SKM-1 (cell line): ENCODE results near the gene PRDM15.

Experiments
- DNase-seq: peaks from one replicate; lab custom pipeline; 2025; ENCODE audit not compliant: unreplicated experiment; lab: John Stamatoyannopoulos, UW

PRDM15 gene

DNA sequence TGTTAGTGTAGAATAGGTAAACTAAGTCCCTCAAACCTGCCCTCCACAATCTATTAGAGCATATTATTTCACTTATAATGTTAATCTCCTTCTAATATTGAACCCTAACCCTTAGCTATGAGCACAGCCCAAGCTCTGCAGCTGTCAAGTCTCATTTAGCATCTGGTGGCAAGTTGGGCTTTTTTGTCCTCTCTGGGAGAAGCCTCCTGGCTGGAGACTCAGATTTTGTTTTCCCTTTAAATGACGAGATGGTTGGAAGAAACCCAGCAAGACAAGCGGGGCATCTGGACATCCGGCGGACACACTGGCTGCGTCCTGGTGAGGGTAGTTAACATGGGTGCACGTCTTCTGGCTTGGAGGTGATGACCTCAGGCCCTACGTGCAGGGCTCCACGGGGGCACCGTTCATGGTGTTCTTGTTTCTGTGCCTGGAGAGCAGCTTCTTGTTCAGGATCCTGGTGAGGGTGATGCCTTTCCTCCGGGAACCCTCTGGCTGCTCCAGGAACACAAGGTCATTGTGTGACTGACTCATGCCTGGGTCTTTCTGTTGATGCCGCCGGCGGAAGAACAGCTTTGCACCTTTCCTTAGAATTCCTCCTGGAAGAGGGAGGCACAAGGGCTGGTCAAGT lies 9.7 kb upstream of the PRDM15 start:
- no peak for DNase-seq

DNA sequence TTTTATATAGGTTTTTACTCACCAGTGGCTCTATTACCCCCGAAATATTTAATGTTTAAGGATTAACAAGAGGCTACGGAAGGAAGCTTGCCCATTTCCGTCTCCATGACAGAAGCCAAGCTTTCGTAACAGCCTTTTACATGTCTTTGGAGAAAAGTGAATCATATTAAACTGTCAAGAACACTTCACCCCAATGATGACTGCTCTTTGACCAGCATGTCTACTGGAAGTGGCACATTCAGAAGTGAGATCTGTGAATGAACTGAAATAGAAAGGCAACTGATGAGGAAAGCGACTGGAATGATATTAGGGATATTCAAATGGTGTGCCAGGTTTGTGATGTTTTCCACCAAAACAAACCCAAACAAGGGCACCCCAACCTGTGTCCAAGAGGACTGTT lies 8.5 kb upstream of the PRDM15 start:
- no peak for DNase-seq

DNA sequence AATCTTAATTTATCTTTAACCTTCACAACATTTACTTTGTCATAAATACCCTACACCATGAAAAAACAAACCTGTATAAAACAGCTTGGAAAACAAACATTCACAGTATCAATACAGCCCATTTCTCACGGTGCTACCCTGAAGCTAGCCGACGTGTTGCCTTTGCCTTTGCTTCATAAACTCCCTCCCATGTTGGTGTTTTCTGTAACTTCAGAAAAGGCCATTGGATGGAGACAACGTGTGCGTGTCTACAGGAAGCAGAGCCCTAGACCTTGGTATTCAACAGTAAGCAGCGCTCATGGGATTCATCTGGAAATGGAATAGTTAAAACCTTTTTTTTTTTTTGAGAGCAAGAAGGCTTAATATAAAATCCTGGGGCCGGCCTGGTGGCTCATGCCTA lies 7.2 kb upstream of the PRDM15 start:
- DNase-seq, result no peak

DNA sequence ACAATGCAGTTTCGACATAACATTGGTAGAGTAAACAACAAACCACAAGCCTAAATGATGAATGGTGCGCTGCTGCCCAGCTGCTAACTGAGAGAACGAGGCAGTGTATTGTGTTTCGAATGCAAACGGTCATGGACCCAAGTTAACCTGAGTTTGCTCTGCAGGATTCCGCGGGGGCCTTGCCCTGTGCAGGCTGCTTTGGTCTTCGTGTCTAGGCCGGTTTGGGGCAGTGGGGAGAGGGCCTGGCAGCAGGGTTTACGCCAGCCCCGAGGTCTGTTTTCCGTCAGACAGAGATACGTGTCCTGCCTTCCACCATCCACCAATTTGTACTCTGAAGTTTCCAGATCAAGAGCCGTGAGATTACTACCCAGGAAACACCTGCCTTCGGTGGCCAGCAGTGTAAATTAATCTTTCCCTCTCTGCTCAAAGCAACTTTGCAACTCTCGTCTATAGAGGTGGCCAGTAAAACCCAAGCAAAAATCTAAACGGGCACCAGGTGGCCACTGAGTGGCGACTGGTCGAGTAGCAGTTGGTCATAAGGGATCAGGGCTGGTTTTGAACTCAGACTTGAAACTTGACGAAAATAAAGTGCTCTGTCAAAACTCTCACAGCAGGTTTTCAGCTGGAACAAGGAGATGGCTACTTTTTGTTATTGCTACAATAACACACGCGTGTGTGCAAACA lies 6.3 kb upstream of the PRDM15 start:
- no peak for DNase-seq

DNA sequence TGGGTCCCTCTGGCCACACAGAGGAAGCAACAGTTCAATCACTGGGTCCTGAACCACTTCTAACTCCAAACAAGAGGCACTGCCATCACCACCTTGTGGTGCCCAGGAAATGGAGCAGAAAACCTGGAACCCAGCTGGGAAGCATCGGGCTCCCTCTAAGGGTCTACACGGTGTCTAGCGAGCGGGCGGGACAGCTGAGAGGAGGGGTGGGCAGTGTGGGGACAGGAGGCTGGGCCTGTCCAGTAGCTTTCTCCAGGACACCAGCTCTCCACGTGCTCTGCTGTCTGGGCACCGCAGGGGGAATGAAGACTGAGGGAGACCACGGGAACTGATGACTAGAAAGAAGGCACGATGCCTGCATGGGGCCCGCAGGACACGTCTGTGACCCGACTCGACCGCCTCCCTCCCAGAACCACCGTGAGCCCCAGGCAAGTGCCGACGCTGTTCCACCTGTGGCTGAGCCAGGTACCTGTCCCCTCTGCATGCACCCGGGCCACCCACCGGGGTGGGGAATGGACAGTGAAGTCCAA lies 5.4 kb upstream of the PRDM15 start:
- no peak for DNase-seq

DNA sequence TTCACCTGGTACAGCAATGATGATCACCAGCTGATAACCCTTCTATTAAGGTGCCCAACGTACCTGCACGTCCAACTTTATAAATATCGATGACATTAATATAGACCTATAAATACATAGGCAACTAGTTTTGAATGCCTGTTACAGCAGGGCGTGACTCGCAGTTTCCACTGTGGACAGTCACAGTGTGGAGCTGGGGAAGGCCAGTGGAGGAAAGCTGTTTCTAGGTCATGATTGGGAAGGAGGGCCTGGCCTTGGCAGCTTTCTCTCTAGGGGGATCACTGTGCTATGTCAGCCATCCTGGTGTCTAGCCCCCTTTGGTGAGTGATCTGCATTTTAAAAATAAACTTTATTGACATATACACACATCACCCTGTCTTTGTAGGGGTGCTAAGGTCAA lies 4.4 kb upstream of the PRDM15 start:
- no peak for DNase-seq

DNA sequence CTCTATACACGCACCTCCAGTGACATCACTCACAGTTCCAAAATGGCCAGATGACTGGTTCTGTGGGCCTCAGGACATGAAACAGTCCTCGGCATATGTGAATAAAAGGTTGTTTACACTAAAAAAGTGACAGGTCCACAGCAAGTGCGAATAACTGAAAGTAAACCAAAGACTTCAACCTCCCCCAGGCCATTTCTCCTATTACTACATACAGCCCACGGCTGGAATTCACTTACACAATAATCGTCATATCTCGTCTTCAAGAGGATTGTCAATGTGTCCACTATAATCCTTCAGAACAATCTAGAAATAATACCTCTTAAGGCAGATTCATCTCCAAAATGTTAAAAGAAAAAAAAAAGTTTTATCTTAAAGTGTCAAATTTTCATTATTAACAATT lies 1.9 kb upstream of the PRDM15 start:
- no peak for DNase-seq

DNA sequence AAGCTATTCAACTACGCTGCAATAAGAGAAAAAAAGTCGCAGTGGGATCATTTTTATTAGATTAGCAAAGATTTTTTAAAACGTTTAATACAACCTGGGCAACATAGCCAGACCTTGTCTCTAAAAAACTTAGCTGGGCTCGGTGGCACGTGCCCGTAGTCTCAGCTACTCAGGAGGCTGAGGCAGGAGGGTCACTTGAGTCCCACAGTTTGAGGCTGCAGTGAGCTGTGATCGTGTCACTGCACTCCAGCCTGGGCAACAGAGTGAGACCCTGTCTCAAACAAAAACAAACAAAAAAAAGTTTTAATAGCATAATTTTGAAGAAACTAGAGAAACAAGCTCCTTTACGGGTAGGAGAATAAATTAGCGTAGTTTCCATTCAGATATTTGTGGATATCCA lies 1.0 kb upstream of the PRDM15 start:
- no peak for DNase-seq

DNA sequence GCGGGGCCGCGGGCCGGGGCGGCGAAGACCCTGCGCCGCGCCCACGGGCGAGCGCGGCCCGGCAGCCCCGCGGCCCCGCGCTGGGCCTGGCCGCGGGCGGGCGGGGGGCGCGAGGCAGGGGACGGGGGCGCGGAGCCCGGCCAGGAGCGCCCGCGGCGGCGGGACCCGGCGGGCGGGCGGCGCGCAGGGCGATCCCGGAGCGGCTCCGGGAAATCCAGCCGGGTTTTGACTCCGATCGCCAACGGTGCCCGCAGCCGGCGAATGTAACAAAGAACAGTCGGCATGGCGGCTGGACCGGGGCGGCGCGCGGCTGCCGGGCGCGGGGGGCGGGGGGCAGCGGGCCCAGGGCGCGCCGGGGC lies 334 bp downstream of the PRDM15 start:
- DNase-seq, result peak; percentile 36

DNA sequence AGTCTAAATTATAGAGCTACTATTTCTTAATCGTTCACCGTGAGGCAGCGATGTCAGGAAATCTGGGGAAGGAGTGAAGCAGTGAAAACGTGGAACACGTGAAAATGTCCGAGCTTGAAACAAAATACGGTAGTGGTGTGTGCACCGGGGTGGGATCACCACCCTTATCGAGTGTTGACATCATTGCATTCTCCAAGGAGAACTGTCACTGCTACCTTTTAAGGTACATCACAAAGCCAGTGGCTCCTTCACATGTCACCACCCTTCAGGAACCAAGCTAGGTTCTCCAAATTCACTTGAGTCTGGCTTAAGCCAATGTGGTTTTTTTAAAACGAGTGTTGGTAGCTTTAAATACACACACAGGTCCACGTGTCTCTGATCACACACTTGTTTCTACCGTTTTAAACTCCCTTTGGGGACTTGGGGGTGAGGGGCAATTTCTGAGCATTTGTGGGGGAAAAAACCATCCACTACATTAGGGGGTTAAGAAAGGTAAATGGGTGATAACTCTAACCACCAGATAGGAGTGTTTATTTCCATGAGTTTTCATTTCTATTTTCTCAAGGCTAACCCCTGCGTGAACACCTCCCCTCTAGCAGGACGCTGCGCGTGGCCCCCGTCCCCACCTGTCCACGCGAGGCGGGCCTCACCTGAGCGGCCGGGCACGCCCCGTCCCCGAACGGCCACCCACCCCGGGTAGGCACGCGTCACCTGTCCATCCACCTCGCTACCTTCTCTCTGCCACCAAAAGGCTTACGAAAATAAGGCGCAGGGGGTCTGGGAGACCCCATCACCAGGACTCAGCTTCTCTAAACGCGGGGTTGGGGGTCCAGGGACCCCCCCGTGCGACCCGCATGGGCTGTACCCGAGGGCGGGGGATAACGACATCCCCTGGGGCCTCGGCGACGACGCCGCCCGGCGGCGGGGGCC lies 978 bp downstream of the PRDM15 start:
- DNase-seq, result no peak

DNA sequence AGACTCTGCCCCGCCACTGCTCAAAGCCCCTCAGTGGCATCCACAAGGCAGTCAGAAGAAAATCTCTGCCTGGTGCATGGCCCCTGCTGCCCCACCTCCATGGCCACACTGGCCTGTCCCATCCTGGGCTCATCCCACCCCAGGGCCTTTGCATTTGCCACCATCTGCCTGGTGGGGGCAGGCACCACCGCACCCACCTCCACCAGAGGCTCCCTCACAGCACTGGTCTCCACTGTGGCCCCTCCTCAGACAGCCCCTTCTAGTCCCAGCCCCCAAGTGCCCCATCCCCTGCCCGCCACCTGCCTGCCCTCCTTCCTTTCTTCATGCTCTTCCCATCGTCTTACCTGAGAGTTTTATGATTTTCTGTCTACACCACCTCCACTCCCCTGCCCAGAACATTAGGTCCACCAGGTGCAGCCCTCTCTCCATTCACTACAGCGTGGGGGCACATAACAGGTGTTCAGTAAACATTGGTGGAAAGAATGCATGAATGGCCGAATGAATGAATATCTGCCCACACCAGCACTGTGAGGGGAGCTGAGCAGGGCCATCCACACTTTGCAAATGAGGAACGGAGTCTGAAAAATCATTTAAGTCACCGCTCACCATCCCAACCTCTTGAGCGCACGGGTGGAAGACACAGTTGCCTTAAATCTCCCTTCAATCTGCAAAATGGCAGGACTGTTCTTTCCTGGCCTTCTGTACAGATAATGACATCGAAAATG lies 2.1 kb downstream of the PRDM15 start:
- no peak for DNase-seq

DNA sequence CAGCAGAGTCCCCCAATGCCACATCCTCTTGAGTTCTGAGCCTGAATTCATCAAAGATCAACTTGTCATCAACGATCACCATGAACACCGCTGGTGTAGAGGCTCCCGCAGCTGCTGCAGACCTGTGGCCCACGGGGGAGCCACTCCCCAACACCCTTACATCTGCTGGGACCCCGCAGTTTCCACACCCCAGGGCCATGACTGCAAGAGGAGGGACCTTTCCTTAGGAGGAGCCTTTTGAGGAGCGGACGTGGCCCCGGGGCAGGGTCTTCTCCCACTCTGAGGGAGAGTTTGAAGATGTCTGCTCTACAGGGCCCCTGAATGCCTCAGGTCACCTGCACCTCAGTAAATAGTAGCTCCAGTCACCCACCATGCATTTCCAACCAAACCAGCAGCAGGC lies 2.7 kb downstream of the PRDM15 start:
- no peak for DNase-seq

DNA sequence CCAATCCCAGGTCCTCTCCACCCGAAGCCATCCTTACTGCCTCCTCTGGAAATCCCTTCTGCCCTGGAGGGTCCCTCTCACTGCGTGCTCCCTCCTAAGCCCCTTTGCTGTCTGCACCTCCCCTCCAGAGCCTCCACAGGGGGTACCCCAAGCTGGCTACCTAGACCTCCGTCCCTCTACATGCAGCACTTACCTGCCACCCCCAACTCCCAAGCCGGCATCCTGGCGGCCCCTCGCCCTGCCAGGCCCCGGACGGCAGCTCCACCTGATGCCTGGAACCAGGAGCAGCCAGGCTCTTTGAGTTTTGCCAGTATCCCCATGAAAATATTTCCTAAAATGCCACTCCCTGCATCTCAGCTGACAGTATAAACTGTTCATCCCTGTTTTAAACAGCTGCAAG lies 4.1 kb downstream of the PRDM15 start:
- DNase-seq, result no peak

DNA sequence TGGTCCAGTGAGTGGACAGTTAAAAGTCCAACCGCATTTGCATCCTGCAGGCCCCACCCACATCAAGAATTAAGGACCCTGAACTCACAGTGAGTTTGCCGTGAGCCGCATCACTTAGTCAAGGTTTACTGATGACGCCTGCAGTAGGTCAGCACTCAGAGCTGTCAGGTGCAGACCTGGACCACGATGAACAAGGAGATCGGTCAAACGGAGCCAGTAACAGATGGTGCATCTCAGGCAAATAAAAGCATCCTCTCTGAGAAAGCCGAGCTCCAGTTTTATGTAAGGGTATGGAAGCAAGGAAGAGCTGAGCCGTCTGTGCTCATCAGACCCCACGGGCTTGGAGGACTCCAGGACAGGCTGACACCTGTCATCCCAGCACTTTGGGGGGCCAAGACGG lies 4.5 kb downstream of the PRDM15 start:
- DNase-seq, result no peak

DNA sequence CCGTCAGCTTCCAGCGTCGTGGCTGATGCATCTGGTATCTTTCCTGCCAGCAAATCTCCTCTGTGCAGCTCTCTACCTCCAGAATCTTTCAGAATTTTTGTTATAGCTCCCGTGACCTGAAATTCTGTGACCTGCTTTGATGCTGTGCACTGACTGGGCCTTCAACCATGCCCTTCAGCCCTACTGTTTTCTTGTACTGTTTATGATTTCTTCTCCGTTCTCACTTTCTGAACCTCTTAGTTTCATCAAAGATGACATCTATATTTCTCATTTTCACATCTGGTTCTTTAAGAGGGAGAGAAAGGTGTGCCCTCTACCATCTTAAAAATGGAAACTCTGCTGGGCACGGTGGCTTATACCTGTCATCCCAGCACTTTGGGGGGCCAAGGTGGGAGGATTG lies 5.7 kb downstream of the PRDM15 start:
- DNase-seq, result no peak

DNA sequence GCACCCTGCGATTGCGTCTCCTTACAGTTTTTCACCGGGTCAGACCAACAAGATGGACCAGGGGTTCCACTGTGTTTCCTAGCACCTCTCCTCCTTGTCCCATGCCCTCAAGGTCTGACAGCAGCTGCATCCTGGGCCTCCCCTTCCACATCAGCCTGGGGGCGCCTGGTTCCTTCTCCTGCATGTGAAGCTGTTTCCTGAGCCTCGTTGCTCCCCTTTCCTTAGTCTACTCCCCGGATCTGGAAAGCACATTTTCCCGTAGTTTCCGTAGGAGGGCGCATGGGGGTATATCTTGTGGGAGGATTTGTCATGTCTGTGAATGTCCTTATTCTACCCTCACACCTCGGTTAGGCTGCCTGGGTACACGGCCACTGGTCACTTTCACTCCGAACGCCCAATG lies 6.1 kb downstream of the PRDM15 start:
- DNase-seq, result no peak

DNA sequence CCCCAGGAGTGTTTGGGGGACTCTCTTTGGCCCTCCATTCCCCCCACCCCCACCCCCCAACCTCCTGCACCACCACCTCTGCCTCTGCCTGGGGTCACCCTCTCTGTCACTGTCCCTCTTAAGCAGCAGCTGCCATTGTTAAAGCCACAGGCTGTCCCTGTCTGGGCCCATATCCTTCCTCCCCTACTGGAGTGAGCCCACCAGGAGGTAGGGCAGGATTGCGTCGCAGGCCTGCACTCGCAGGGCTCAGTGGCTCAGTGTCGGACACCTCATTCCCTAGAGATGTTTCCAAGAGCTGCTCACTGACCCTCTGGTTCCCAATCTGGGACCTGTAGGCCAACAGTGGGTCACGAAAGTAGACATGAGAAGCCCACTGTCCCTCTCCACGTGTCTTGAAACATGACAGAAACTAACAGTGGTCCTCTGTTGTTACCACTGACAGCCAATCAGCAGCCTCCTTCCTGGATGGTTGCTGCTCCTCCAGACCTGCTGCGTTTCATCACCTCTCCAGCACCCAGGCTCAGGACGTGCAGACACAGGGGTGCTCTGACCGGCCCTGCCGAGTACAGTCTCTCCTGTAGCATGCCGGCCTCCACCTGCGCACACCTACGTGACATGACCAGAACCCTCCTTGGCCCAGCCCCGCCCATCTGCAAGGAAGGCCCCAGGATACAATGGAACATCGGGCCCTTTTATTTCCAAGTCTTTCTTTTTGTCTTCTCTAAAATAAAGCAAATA lies 7.7 kb downstream of the PRDM15 start:
- DNase-seq, result no peak

DNA sequence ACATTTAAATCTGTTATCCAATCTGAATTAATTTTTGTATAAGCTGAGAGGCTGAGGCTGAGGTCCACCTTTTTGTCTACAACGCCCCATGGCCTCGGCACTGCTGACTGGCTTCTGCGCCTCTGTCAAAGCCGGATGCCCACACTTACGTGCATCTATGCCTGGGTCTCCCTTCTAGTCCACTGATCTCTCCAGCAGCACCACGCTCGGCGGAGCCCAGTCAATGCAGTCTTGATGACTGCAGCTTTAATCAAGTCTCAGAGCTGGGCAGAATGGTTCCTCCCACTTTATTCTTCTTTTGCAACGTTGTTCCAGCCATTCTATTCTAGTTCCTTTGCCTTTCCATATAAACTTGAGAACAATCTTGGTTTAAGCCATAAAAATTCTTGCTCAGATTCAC lies 9.4 kb downstream of the PRDM15 start:
- DNase-seq, result no peak

DNA sequence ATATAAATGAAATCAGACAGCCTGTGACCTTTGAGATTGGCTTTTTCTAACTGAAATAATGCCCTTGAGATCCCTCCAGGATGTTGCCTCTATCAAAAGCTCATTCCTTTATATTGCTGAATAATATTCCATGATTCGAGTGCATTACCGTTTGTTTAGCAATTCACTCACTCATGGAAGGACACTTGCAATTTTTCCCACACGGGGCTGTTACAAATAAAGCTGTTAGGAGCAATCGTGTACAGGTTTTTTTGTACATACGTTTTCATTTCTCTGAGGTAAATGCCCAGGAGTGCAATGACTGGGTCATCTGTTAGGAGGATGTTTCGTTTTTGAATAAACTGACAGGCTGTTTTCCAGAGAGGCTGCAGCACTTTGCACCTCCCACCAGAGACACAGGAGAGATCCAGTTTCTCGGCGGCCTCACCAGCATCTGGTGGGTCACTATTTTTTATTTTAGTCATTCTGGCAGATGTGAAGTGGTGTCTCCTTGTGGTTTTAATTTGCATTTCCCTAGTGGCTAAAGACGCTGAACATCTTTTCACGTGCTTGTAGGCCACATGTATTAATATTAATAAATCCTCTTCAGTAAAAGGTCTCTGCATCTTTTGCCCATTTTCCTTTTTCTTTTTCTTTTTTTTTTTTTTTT lies 11.0 kb downstream of the PRDM15 start:
- no peak for DNase-seq

DNA sequence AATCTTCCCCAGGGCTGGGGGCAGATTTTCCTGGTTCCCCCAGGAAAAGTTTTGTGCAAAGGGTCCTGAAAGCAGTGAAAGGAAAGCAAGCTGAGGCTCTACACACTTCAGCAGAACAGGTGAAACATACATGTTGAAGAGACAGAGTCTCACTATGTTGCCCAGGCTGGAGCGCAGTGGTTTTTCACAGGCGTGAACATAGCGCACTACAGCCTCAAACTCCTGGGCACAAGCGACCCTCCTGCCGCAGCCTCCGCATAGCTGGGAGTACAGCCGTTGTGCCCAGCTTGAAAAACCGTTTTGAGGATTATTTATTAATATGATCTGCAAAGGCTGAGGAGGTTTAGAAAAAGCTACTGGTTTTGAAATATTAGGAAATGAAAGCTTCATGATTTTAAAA lies 11.8 kb downstream of the PRDM15 start:
- DNase-seq, result no peak
